Spleen (tissue), 11 donors: ENCODE data around the gene KRTAP10-8. TPM values are rescaled to one million over a fixed set of nuclear protein-coding genes. Genes with fewer than 3 reads are reported as not detected.
A peak's percentile ranks its signal among the peaks of the same experiment; 100 is the strongest.
"Not testable (repeated sequence)": the region's sequence is repeated elsewhere in the genome, so short reads cannot be mapped to it uniquely, and the experiment has no call there.

Experiments
- DNase-seq: peaks from one replicate; pipeline ENCODE4 v3.0.0-alpha.2; 2020
- H3K27ac ChIP-seq, 8 donors: fragments of 200-600 bp; sonication (generic) in 7 of 8; 1 replicate in 4 of 8; 2 replicates in 4 of 8; pipeline versions ENCODE4 v1.5.0 to v1.8.0; 2016 to 2021; ENCODE audit warnings: inconsistent platforms in 4 of 8, mild to moderate bottlenecking in 4 of 8, moderate library complexity in 1 of 8
- H3K27me3 ChIP-seq, 7 donors: fragments of 200-600 bp; sonication (generic) in 6 of 7; replicated peaks in 1 of 7; 1 replicate in 4 of 7; 2 replicates in 3 of 7; pipeline versions ENCODE4 v1.5.0 to v1.8.0; 2016 to 2021; ENCODE audit warnings: inconsistent platforms in 3 of 7, mild to moderate bottlenecking in 1 of 7
- H3K36me3 ChIP-seq, 6 donors: fragments of 200-600 bp; sonication (generic) in 5 of 6; 1 replicate in 4 of 6; 2 replicates in 2 of 6; pipeline versions ENCODE4 v1.5.0 to v1.8.0; 2016 to 2021; ENCODE audit warnings: inconsistent platforms in 2 of 6
- H3K4me1 ChIP-seq, 6 donors: fragments of 200-600 bp; sonication (generic) in 5 of 6; 1 replicate in 3 of 6; 2 replicates in 3 of 6; pipeline versions ENCODE4 v1.5.0 to v1.8.0; 2016 to 2021; ENCODE audit warnings: inconsistent platforms in 3 of 6
- H3K4me3 ChIP-seq, 8 donors: fragments of 200-600 bp; sonication (generic) in 7 of 8; 1 replicate in 4 of 8; 2 replicates in 4 of 8; pipeline versions ENCODE4 v1.5.0 to v1.8.0; 2016 to 2021; ENCODE audit warnings: inconsistent platforms in 4 of 8, mild to moderate bottlenecking in 4 of 8, moderate library complexity in 2 of 8
- H3K9me3 ChIP-seq, 8 donors: fragments of 200-600 bp; sonication (generic) in 7 of 8; 1 replicate in 4 of 8; 2 replicates in 4 of 8; pipeline versions ENCODE4 v1.5.0 to v1.8.0; 2016 to 2021; ENCODE audit warnings: inconsistent platforms in 4 of 8
- POLR2A ChIP-seq, 3 donors: fragments of 450-650 bp; IDR thresholded peaks; one replicate each; pipeline ENCODE4 v1.5.1; 2017; ENCODE audit warnings: antibody characterized with exemption in 3 of 3, mild to moderate bottlenecking in 1 of 3
- POLR2AphosphoS5 ChIP-seq, 3 donors: sonication (generic); formaldehyde crosslinking; IDR thresholded peaks; one replicate each; pipeline ENCODE4 v1.5.1; 2017; ENCODE audit warnings: antibody characterized with exemption in 3 of 3
- WGBS, 5 donors: extraction: QIAGEN DNeasy Blood & Tissue Kit in 3 of 5; methylation state at CpG; one replicate each; pipeline versions ENCODE4 v1.1.5 to v1.1.7; 2013 to 2018; 5-methylcytosine and 5-hydroxymethylcytosine counted together
- intact Hi-C: fragments of 100-400 bp; cut with DNase I; formaldehyde crosslinking; loops from one replicate; pipeline ENCODE4 v1.15.0; 2023; ENCODE audit warnings: low total_unique reads
- polyA plus RNA-seq, 3 donors: library from polyadenylated mRNA; stranded (reverse); fragments of 200-250 nt; gene quantifications; one replicate each; pipeline ENCODE4 v1.2.1, GENCODE V29; 2013
- total RNA-seq, 7 donors: library from RNA; depleted of rRNA in 3 of 7; stranded (reverse); fragments of >200 nt in 3 of 7; fragmentation: NEBNext Ultra II Directional in 4 of 7; extraction: Animal tissue kit (Norgen Biotek cat#: 25700) in 4 of 7; gene quantifications; one replicate each; pipeline versions ENCODE4 v1.1.0 to v1.2.1, GENCODE V29; 2016 to 2021
- TF ChIP-seq, protein P1 (sequence below), 11 experiments: fragments of 200-600 bp in 7 of 11; fragments of 450-650 bp in 4 of 11; sonication (generic) in 4 of 11; IDR thresholded peaks in 8 of 11; conservative IDR thresholded peaks in 3 of 11; 1 replicate in 7 of 11; 2 replicates in 4 of 11; pipeline versions ENCODE4 v1.4.0 to v1.8.0; 2016 to 2021; ENCODE audit warnings: antibody characterized with exemption in 11 of 11, inconsistent platforms in 4 of 11, mild to moderate bottlenecking in 1 of 11
- donor health status: healthy with polysubstance abuse.
- donor health status: DM: no; HTN: no; CAD: no; lungs with moderate emphysema.
- donor health status: DM: no; HTN: no; CAD: no.
- donor health status: Bipolar disorder and iron deficiency.
- donor health status: healthy.
- donor health status: DM: no; HTN: no; CAD: no.
- donor health status: DM: yes; HTN: yes; CAD: no.

The KRTAP10-8 gene
- total and polyA plus RNA-seq, 10 donors = not detected

DNA sequence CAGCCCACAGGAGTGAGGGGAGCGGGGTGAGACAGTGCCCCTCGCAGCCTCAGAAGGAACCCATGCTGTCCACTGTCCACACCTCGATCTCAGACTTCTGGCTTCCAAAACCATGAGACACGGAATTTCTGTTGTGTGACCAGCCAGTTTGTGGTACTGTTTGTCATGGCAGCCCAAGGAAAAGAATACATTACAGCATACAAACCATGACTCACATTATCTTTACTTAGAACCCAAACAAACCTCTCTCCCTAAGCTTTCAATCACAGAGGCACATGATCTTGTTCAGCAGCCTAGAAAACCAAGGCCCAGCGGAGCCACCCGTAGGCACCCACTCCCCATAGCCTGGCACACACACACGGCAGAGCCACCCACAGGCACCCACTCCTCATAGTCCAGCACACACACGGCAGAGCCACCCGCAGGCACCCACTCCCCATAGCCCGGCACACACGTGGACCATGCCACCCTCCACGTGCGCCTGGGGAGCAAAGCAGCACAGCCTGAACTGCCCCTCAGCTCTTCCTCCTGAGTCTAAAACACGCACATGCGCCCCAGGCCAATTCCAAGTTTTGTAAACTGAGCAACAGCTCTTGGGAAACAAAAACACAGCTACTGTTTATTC lies 38.8 kb upstream of the KRTAP10-8 start:
- peaks cover 0 to 10% (median 4%) of the 10 kb centered on the region in 6 donors for H3K4me1 ChIP-seq
- DNase-seq = peak; percentile 14
- H3K27me3 ChIP-seq = peaks cover 0 to 31% (median 0%) of the 10 kb centered on the region in 7 donors
- intact Hi-C loops = no loop called here
- no peak overlapping the region for H3K4me3 ChIP-seq
- peaks cover 3 to 30% (median 19%) of the 10 kb centered on the region in 8 donors for H3K9me3 ChIP-seq
- TF ChIP-seq, protein P1, sequence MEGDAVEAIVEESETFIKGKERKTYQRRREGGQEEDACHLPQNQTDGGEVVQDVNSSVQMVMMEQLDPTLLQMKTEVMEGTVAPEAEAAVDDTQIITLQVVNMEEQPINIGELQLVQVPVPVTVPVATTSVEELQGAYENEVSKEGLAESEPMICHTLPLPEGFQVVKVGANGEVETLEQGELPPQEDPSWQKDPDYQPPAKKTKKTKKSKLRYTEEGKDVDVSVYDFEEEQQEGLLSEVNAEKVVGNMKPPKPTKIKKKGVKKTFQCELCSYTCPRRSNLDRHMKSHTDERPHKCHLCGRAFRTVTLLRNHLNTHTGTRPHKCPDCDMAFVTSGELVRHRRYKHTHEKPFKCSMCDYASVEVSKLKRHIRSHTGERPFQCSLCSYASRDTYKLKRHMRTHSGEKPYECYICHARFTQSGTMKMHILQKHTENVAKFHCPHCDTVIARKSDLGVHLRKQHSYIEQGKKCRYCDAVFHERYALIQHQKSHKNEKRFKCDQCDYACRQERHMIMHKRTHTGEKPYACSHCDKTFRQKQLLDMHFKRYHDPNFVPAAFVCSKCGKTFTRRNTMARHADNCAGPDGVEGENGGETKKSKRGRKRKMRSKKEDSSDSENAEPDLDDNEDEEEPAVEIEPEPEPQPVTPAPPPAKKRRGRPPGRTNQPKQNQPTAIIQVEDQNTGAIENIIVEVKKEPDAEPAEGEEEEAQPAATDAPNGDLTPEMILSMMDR (IDR thresholded peaks at IDR 0.05 in 8 of 11, conservative IDR thresholded peaks at IDR 0.05 in 3 of 11) = no peak
- TF ChIP-seq POLR2AphosphoS5 (IDR thresholded peaks at IDR 0.05) (no peak), POLR2A (IDR thresholded peaks at IDR 0.05) (no peak)
- H3K27ac ChIP-seq = no peak overlapping the region
- WGBS, 5 donors = 89 to 96% (median 91%) methylated on average over 9 to 15 of the region's 15 CpGs
- H3K36me3 ChIP-seq = no peaks in the 10 kb centered on the region

DNA sequence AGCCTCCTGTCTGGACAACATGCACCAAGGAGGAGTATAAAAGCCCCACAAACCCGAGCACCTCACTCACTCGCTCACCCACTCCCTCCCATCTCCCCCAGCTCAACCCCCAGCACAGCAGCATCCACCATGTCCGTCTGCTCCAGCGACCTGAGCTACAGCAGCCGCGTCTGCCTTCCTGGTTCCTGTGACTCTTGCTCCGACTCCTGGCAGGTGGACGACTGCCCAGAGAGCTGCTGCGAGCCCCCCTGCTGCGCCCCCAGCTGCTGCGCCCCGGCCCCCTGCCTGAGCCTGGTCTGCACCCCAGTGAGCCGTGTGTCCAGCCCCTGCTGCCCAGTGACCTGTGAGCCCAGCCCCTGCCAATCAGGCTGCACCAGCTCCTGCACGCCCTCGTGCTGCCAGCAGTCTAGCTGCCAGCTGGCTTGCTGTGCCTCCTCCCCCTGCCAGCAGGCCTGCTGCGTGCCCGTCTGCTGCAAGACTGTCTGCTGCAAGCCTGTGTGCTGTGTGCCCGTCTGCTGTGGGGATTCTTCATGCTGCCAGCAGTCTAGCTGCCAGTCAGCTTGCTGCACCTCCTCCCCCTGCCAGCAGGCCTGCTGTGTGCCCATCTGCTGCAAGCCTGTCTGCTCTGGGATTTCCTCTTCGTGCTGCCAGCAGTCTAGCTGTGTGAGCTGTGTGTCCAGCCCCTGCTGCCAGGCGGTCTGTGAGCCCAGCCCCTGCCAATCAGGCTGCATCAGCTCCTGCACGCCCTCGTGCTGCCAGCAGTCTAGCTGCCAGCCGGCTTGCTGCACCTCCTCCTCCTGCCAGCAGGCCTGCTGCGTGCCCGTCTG lies 38.0 kb upstream of the KRTAP10-8 start, which contains the start of gene KRTAP10-4:
Gene KRTAP10-4 (plus strand): TSS at position 100 of the 827 bp plus-strand sequence. CDS start 30 bp downstream, at position 130.
- Histone ChIP-seq H3K9me3 (peaks cover 3 to 37% (median 19%) of the 10 kb centered on the region in 8 donors), H3K27me3 (peaks cover 0 to 24% (median 0%) of the 10 kb centered on the region in 7 donors), H3K4me1 (peaks cover 0 to 10% (median 4%) of the 10 kb centered on the region in 6 donors)
- DNase-seq = peak; percentile 73
- H3K4me3 ChIP-seq, H3K36me3 ChIP-seq, intact Hi-C loops, H3K27ac ChIP-seq: not testable (repeated sequence)
- WGBS, 5 donors = 66 to 78% (median 71%) methylated on average over 13 to 22 of the region's 25 CpGs

DNA sequence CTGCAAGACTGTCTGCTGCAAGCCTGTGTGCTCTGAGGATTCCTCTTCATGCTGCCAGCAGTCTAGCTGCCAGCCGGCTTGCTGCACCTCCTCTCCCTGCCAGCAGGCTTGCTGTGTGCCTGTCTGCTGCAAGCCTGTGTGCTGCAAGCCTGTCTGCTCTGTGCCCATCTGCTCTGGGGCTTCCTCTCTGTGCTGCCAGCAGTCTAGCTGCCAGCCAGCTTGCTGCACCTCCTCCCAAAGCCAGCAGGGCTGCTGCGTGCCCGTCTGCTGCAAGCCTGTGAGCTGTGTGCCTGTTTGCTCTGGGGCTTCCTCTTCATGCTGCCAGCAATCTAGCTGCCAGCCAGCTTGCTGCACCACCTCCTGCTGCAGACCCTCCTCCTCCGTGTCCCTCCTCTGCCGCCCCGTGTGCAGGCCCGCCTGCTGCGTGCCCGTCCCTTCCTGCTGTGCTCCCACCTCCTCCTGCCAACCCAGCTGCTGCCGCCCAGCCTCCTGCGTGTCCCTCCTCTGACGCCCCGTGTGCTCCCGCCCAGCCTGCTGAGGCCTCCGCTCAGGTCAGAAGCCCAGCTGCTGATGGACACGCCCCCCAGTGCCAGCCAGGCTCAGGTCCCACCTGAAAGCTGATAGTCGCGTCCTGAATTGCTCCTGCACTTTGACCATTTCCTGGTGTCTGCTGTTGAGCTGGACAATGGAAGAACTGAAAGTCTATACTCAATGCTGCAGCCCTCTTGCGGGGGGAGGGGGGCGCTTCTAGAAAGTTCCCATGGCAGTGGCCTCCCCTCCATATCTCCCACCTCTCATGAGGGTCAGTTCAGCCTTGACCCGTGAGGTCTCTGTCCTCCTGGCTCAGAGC lies 37.2 kb upstream of the KRTAP10-8 start:
- peak; percentile 70 for DNase-seq
- no peak for TF ChIP-seq POLR2A (IDR thresholded peaks at IDR 0.05)
- TF ChIP-seq, protein P1 (IDR thresholded peaks at IDR 0.05 in 8 of 11, conservative IDR thresholded peaks at IDR 0.05 in 3 of 11) = peak in 1 of 11 experiments; percentile 15
- TF ChIP-seq POLR2AphosphoS5 (IDR thresholded peaks at IDR 0.05) = no peak
- Histone ChIP-seq H3K27ac (no peak overlapping the region), H3K27me3 (peaks cover 0 to 28% (median 0%) of the 10 kb centered on the region in 7 donors), H3K4me1 (peaks cover 0 to 10% (median 4%) of the 10 kb centered on the region in 6 donors), H3K36me3 (no peaks in the 10 kb centered on the region), H3K9me3 (peaks cover 3 to 37% (median 19%) of the 10 kb centered on the region in 8 donors), H3K4me3 (no peak overlapping the region)
- WGBS, 5 donors = 37 to 51% (median 39%) methylated on average over 10 to 21 of the region's 21 CpGs
- intact Hi-C loops = no loop called here

DNA sequence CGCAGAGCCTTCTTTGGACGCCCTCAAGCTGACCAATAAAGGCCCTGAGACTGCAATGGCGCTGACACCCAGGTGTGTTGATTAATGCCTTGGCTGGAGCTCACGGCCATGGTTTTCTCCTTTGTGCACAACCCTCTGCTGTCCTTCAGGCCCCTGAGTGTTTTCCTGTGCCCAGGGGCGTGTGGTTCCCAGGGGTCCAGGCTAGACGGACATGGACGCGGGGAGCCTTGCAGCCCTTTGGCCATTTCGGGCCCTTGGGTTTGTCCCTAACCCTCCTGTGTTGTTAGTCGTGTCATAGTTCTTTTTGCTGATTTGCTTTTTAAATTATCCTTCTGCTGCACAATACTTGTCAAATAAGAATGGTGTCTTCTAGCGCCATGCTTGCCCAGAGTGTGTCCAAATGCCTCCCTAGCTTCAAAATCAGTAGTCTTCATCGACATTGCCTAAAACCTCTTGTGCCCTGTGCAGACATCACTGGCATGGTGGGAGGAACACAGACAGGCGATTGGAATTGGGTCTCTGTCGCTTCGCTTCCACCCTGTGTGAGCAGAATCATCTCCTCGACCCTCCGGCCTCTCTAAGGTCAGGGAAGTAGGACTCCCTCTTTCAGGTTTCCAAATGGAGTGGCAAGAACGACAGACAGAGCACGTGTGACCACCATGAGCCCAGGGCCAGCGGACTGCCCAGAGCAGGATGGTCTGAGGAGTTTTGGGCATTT lies 36.4 kb upstream of the KRTAP10-8 start:
- Histone ChIP-seq H3K27ac (no peak overlapping the region), H3K4me3 (no peak overlapping the region), H3K27me3 (peaks cover 0 to 24% (median 0%) of the 10 kb centered on the region in 7 donors), H3K4me1 (peaks cover 0 to 10% (median 4%) of the 10 kb centered on the region in 6 donors), H3K9me3 (peaks cover 3 to 43% (median 22%) of the 10 kb centered on the region in 8 donors), H3K36me3 (no peaks in the 10 kb centered on the region)
- intact Hi-C loops = no loop called here
- TF ChIP-seq, protein P1 (IDR thresholded peaks at IDR 0.05 in 8 of 11, conservative IDR thresholded peaks at IDR 0.05 in 3 of 11) = no peak
- TF ChIP-seq POLR2AphosphoS5 (IDR thresholded peaks at IDR 0.05) (no peak), POLR2A (IDR thresholded peaks at IDR 0.05) (no peak)
- peak; percentile 36 for DNase-seq
- 76 to 90% (median 82%) methylated on average over 20 of the region's 20 CpGs for WGBS, 5 donors
